Measurements from ENCODE around the gene ZBTB44.

GRCh38 chr11:130208241-130209127 lies 106.2 kb downstream of the ZBTB44 start:
- no peak for TF ChIP-seq POLR2A (IDR thresholded peaks at IDR 0.05; ENCODE audit: low read depth, low read length)
- TF ChIP-seq TAF1 (IDR thresholded peaks at IDR 0.05; ENCODE audit: low read depth, low read length) = no peak
- TF ChIP-seq POLR2AphosphoS5 (IDR thresholded peaks at IDR 0.05; ENCODE audit: low read depth, low read length) = no peak

Data from GM12891 (cell line).